Renal cortex interstitium (tissue), 11 donors: ENCODE measurements around the gene GPATCH4. TPM values are rescaled to one million over a fixed set of nuclear protein-coding genes. Genes with fewer than 3 reads are reported as not detected.
"Not testable (repeated sequence)": the region's sequence is repeated elsewhere in the genome, so short reads cannot be mapped to it uniquely, and the experiment has no call there.

Source experiments
- DNase-seq, 11 donors: peaks; one replicate each; pipeline ENCODE4 v3.0.0-alpha.2; 2013; ENCODE audit warnings: low read depth in 9 of 11, low spot score in 4 of 11; ENCODE audit errors: extremely low read depth in 1 of 11
- polyA plus RNA-seq, 3 donors: library from polyadenylated mRNA; unstranded; fragments of 120-200 nt; gene quantifications; one replicate each; pipeline ENCODE4 v1.2.1, GENCODE V29; 2013; ENCODE audit not compliant: insufficient read length in 3 of 3

The GPATCH4 gene
- polyA plus RNA-seq, 3 donors = 32.9 to 36.2 (median 35.4) TPM

DNA sequence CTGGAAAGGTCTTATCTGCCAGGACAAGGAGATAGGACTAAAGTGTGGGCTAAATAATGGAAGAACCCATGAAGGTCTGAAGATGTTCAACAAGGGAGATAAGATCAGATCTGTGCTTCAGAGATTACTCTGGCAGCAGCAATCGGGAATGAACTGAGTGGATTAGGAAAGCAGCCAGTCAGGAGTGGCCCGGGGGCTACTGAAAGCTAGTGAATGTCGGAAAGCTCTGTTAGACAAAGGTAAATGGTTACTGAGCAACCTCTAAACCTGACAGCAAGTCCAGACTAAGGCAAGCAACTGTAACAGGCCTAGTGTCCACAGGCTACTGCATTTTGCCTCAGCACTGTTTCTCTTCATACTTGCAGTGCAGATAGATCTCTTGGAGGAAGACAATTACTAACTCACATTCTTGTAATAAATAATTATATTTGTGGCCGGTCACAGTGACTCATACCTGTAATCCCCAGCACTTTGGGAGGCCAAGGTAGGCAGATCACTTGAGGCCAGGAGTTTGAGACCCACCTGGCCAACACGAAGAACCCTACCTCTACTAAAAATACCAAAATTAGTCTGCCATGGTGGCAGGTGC is 41.4 kb downstream of the GPATCH4 start:
- DNase-seq = no peak

DNA sequence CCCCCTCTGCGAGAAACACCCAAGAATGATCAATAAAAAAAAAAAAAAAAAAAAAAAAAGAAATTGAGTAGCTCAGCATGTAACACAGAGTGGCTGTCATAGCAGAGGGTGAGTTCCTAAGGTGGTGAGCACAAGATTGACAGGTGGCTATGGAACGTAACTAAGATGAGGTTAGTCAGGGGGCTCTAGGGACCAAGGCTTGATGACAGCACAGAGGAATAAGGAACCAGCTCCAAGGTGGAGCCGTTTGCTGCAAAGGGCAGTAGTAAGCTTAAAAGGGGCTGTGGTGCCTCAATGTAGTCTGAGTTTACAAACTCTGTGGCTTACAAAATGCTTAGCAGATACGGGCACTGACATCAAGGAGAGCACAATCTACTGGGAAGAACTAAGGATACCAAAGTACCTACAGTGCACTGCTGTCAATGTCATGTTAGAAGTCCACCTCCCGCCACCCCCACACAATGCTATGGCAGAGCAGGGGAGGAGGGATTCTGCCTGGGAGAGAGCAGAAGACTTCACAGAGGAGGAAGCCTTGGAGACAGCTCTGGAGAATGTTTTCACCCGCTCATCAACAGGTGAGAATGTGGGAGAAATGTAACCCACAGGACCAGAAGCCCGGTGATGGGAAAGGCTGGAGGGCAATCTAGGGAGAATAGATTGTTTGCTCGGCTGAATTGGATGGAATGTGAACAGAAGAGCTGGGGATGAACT is 42.0 kb downstream of the GPATCH4 start:
- no peak for DNase-seq

DNA sequence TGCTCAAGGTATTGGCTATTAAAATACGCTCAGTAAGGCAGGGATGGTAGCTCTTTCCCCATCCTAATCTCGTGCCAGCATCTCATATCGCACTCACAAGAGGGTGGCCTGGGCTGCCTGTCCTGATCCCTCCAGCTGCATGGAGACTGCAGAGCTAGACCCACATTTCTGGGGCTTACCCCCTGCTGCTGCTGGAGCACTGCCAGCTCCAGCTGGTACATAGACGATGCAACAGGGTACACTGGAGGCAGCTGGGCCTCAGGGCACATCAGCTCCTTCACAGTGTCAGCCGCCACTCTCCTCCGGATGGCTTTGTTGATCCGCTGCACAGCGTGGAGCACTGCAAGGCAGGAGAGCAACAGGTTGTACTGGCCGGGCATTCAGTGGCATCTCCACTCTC is 44.9 kb downstream of the GPATCH4 start:
- no peak for DNase-seq

GRCh38 chr1:156555715-156556114 is 45.6 kb downstream of the GPATCH4 start:
- DNase-seq = no peak

DNA sequence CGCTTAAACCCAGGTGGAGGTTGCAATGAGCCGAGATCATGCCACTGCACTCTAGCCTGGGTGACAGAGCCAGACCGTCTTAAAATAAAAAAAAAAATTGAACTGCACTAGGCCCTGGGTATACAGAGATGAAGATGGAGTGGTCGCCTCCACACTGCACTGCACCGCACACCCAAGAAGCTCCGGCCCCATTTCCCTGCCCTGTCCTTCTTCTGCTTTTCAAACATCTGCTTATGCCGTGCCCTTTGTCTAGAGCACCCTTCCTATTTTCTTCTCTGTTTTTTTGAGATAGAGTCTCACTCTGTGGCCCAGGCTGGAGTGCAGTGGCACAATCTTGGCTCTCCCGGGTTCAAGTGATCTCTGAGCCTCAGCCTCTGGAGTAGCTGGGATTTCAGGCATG is 46.3 kb downstream of the GPATCH4 start:
- no peak for DNase-seq

- no peak for DNase-seq
These were observed 47.3 kb downstream of the GPATCH4 start for GRCh38 chr1:156553860-156554485.

GRCh38 chr1:156552937-156553336 is 48.3 kb downstream of the GPATCH4 start:
- DNase-seq = not testable (repeated sequence)

DNA sequence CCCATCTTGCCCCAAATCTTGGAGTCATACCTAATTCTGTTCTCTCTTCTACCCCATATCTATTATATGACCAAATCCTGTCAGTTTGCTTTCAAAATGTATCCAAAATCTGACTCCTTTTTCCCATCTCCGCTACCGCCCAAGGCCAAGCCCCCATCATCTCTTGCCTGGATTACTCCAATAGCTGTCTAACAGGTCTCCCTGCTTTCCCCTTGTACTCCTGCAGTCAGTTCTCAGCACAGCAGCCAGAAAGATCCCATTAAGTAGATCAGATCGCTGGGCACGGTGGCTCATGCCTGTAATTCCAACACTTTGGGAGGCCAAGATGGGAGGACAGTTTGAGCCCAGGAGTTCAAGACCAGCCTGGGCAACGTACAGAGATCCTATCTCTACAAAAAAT is 48.8 kb downstream of the GPATCH4 start:
- no peak for DNase-seq

- no peak for DNase-seq
These were observed 49.4 kb downstream of the GPATCH4 start for GRCh38 chr1:156551869-156552268.

DNA sequence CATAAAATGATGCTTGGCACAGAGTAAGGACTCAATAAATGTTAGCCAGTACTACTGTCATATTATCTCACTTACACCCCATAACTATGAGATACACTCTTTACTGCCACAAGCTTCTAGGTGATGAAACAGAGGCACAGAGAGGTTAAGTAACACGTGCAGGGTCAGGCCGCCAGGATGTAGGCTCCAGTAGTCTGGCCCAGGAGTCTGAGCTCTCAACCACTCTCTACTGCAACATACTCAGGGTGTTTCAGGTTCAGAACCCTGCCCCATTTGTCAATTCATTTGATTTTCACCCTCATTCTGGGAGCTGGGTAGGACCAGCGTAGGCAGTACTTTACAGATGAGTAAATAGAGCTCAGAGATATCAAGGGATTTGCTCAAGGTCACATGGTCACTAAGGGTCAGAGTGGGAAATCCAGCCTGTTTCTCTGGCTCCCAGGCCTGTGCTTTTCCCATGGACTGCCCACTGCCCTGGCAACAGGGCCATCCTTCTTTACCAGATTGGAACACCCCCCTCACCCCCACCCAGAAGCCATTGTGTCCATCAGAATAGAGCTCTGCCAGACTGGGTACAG is 50.1 kb downstream of the GPATCH4 start:
- DNase-seq = no peak

GRCh38 chr1:156550346-156550745 is 50.9 kb downstream of the GPATCH4 start:
- no peak for DNase-seq

DNA sequence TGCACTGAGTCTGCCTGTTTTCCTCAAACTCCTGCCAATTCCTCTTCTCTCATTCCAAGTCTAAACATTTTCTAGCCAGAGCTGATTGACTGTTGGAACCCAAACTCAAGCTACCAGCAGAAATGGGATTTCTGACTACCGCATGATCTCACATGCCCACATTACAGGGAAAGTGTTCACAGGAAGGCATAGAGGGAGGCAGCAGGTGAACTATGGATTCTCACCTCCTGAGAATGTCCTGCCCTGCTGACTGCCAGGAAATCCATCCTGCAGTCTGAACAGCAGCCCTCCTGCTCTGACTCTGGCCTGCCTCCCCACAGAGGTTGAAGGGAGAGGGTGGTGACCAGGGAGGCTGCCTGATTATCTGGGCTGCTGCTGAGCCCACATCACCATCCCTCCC is 51.4 kb downstream of the GPATCH4 start:
- no peak for DNase-seq

GRCh38 chr1:156549390-156549789 is 51.9 kb downstream of the GPATCH4 start:
- DNase-seq = no peak

- DNase-seq = no peak
These were observed 53.3 kb downstream of the GPATCH4 start for GRCh38 chr1:156547982-156548381.

GRCh38 chr1:156547434-156547833 is 53.8 kb downstream of the GPATCH4 start:
- no peak for DNase-seq

- no peak for DNase-seq
These were observed 55.0 kb downstream of the GPATCH4 start for GRCh38 chr1:156546267-156546666.

DNA sequence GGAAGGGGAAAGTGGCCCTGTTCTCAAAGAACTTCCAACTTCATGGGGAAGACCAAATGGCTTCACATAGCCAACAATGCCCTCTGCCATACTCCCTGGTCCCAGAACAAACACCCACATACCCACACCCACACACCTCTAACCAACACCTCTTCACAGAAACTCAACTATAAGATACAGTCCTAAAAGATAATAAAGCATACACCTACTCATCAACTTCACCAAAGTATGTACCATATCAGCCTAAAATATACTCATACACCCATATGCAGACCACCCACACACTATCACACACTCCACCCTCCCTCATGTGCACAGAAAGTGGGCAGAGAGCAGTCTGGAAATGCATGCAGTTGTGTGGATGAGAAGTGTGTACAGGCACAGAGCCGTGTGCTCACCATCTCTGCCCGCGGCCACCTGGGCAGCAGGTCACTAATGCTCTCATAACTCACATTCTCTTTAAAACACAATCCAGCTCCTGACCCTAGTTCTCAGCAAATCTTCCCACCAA is 56.6 kb downstream of the GPATCH4 start:
- DNase-seq = no peak
